Glomerular visceral epithelial cell (primary cell): ENCODE data around the gene NCF2.
"Not testable (repeated sequence)": the region's sequence is repeated elsewhere in the genome, so short reads cannot be mapped to it uniquely, and the experiment has no call there.

ENCODE experiments used
- DNase-seq: peaks from one replicate; pipeline ENCODE4 v3.0.0-alpha.2; 2016; ENCODE audit errors: extremely low spot score

The NCF2 gene

GRCh38 chr1:183590244-183591191 is at the start of gene NCF2:
TSS of gene NCF2 (minus strand) at chr1:183590459. CDS start at chr1:183590329, 130 bp downstream.
- DNase-seq, result no peak

- DNase-seq, result no peak
Measured at GRCh38 chr1:183638649-183639387, 48.6 kb upstream of the NCF2 start.

GRCh38 chr1:183636783-183637182 is 46.5 kb upstream of the NCF2 start:
- no peak for DNase-seq

GRCh38 chr1:183636334-183636682 is 46.0 kb upstream of the NCF2 start:
- DNase-seq, result no peak

- DNase-seq, result peak; percentile 99
Measured at GRCh38 chr1:183635606-183636333, 45.5 kb upstream of the NCF2 start, which contains the start of gene ARPC5. TSS of gene ARPC5 (minus strand) at chr1:183635783. CDS start at chr1:183635659, 124 bp downstream.

- DNase-seq, result no peak
Measured at GRCh38 chr1:183635099-183635605, 44.9 kb upstream of the NCF2 start.

GRCh38 chr1:183634429-183635065 is 44.3 kb upstream of the NCF2 start:
- DNase-seq, result no peak

GRCh38 chr1:183633676-183634343 is 43.6 kb upstream of the NCF2 start:
- DNase-seq, result peak; percentile 75

GRCh38 chr1:183632964-183633363 is 42.7 kb upstream of the NCF2 start:
- no peak for DNase-seq

GRCh38 chr1:183632114-183632513 is 41.9 kb upstream of the NCF2 start:
- DNase-seq, result no peak

GRCh38 chr1:183630748-183631147 is 40.5 kb upstream of the NCF2 start:
- no peak for DNase-seq

GRCh38 chr1:183628537-183628936 is 38.3 kb upstream of the NCF2 start:
- DNase-seq, result no peak

GRCh38 chr1:183626236-183626635 is 36.0 kb upstream of the NCF2 start:
- DNase-seq, result not testable (repeated sequence)

GRCh38 chr1:183622884-183623785 is 32.9 kb upstream of the NCF2 start:
- DNase-seq, result peak; percentile 74

- DNase-seq, result no peak
Measured at GRCh38 chr1:183622013-183622412, 31.8 kb upstream of the NCF2 start.

- DNase-seq, result no peak
Measured at GRCh38 chr1:183620311-183620710, 30.1 kb upstream of the NCF2 start.

GRCh38 chr1:183619781-183620180 is 29.5 kb upstream of the NCF2 start:
- DNase-seq, result no peak

- not testable (repeated sequence) for DNase-seq
Measured at GRCh38 chr1:183618202-183618601, 27.9 kb upstream of the NCF2 start.

- DNase-seq, result not testable (repeated sequence)
Measured at GRCh38 chr1:183612975-183613374, 22.7 kb upstream of the NCF2 start.

GRCh38 chr1:183612407-183612806 is 22.1 kb upstream of the NCF2 start:
- DNase-seq, result no peak
